ENCODE measurements around the gene RGS19. TPM values are rescaled to one million over a fixed set of nuclear protein-coding genes. Genes with fewer than 3 reads are reported as not detected.

RGS19 gene
- total RNA-seq, 1 donor from 2014 or later = 2.0 TPM

GRCh38 chr20:64096535-64096934 lies 17.2 kb upstream of the RGS19 start:
- TF ChIP-seq EZH2phosphoT487 (IDR thresholded peaks at IDR 0.05) (no peak), EZH2 (IDR thresholded peaks at IDR 0.05) (no peak), CTCF (IDR thresholded peaks at IDR 0.05) (no peak)
- Histone ChIP-seq H3K79me2 (ENCODE audit: low read depth) (no peaks in the 10 kb centered on the region), H3K27ac (no peak overlapping the region), H3K4me1 (peaks cover 3% of the 10 kb centered on the region), H3K4me3 (no peak overlapping the region), H4K20me1 (ENCODE audit: low read depth) (no peaks in the 10 kb centered on the region), H3K27me3 (peaks cover 32% of the 10 kb centered on the region), H3F3A (ENCODE audit: low read depth) (peaks cover 9% of the 10 kb centered on the region), H3K4me2 (no peak overlapping the region), H3K9me3 (ENCODE audit: low read depth) (no peaks in the 10 kb centered on the region), H3K36me3 (no peaks in the 10 kb centered on the region), H3K9ac (no peak overlapping the region), H2AFZ (replicated peaks) (no peak overlapping the region)
- H3K36me3 Mint-ChIP-seq = peaks cover 3% of the 10 kb centered on the region
- H3K27me3 Mint-ChIP-seq (ENCODE audit: insufficient read depth, low read depth) = peaks cover 21% of the 10 kb centered on the region
- peaks cover 3% of the 10 kb centered on the region for H3K9me3 Mint-ChIP-seq
- DNase-seq (ENCODE audit: low spot score) = no peak
- H3K4me1 Mint-ChIP-seq = peaks cover 14% of the 10 kb centered on the region
- peak overlapping the region; percentile 0 for H3K4me3 Mint-ChIP-seq
- no peak overlapping the region for H3K27ac Mint-ChIP-seq

- no peak for TF ChIP-seq CTCF (IDR thresholded peaks at IDR 0.05)
- no peak for TF ChIP-seq EZH2phosphoT487 (IDR thresholded peaks at IDR 0.05)
- no peak for TF ChIP-seq EZH2 (IDR thresholded peaks at IDR 0.05)
- H4K20me1 ChIP-seq (ENCODE audit: low read depth) = no peaks in the 10 kb centered on the region
- H3K27me3 Mint-ChIP-seq (ENCODE audit: insufficient read depth, low read depth) = peaks cover 16% of the 10 kb centered on the region
- H3K9me3 Mint-ChIP-seq = peaks cover 3% of the 10 kb centered on the region
- H3K9me3 ChIP-seq (ENCODE audit: low read depth) = no peaks in the 10 kb centered on the region
- no peak for DNase-seq (ENCODE audit: low spot score)
- H3K27ac Mint-ChIP-seq = no peak overlapping the region
- H3K79me2 ChIP-seq (ENCODE audit: low read depth) = no peaks in the 10 kb centered on the region
- H3K4me3 Mint-ChIP-seq = no peak overlapping the region
- H3K27me3 ChIP-seq = peaks cover 29% of the 10 kb centered on the region
- no peak overlapping the region for H3K4me3 ChIP-seq
- H3K36me3 Mint-ChIP-seq = peaks cover 3% of the 10 kb centered on the region
- H3K4me1 Mint-ChIP-seq = peaks cover 13% of the 10 kb centered on the region
- no peak overlapping the region for H3K4me2 ChIP-seq
- H3K36me3 ChIP-seq = no peaks in the 10 kb centered on the region
- peaks cover 9% of the 10 kb centered on the region for H3F3A ChIP-seq (ENCODE audit: low read depth)
- no peak overlapping the region for H2AFZ ChIP-seq (replicated peaks)
- H3K27ac ChIP-seq = no peak overlapping the region
- H3K4me1 ChIP-seq = peaks cover 3% of the 10 kb centered on the region
- H3K9ac ChIP-seq = no peak overlapping the region
These were observed 16.6 kb upstream of the RGS19 start for GRCh38 chr20:64095927-64096326.

GRCh38 chr20:64095455-64095854 lies 16.1 kb upstream of the RGS19 start:
- H3K4me1 ChIP-seq = peaks cover 3% of the 10 kb centered on the region
- no peak overlapping the region for H3K4me2 ChIP-seq
- Mint-ChIP-seq H3K27ac (no peak overlapping the region), H3K36me3 (peaks cover 3% of the 10 kb centered on the region), H3K27me3 (ENCODE audit: insufficient read depth, low read depth) (peaks cover 15% of the 10 kb centered on the region), H3K4me3 (no peak overlapping the region), H3K9me3 (peaks cover 3% of the 10 kb centered on the region), H3K4me1 (peaks cover 13% of the 10 kb centered on the region)
- H3K27me3 ChIP-seq = peaks cover 25% of the 10 kb centered on the region
- H3K4me3 ChIP-seq = no peak overlapping the region
- no peaks in the 10 kb centered on the region for H3K9me3 ChIP-seq (ENCODE audit: low read depth)
- no peak overlapping the region for H3K27ac ChIP-seq
- no peaks in the 10 kb centered on the region for H4K20me1 ChIP-seq (ENCODE audit: low read depth)
- peaks cover 9% of the 10 kb centered on the region for H3F3A ChIP-seq (ENCODE audit: low read depth)
- no peak for TF ChIP-seq EZH2 (IDR thresholded peaks at IDR 0.05)
- no peak overlapping the region for H3K9ac ChIP-seq
- H3K79me2 ChIP-seq (ENCODE audit: low read depth) = no peaks in the 10 kb centered on the region
- no peak overlapping the region for H2AFZ ChIP-seq (replicated peaks)
- DNase-seq (ENCODE audit: low spot score) = no peak
- H3K36me3 ChIP-seq = no peaks in the 10 kb centered on the region

- peak; percentile 54 for DNase-seq (ENCODE audit: low spot score)
- Histone ChIP-seq H3K36me3 (no peaks in the 10 kb centered on the region), H3F3A (ENCODE audit: low read depth) (peaks cover 9% of the 10 kb centered on the region), H3K4me2 (no peak overlapping the region), H4K20me1 (ENCODE audit: low read depth) (no peaks in the 10 kb centered on the region), H3K27me3 (peaks cover 42% of the 10 kb centered on the region), H2AFZ (replicated peaks) (no peak overlapping the region), H3K9ac (no peak overlapping the region), H3K27ac (no peak overlapping the region), H3K4me1 (peaks cover 3% of the 10 kb centered on the region), H3K79me2 (ENCODE audit: low read depth) (no peaks in the 10 kb centered on the region), H3K9me3 (ENCODE audit: low read depth) (no peaks in the 10 kb centered on the region), H3K4me3 (no peak overlapping the region)
- Mint-ChIP-seq H3K36me3 (peaks cover 3% of the 10 kb centered on the region), H3K4me3 (no peak overlapping the region), H3K4me1 (peaks cover 19% of the 10 kb centered on the region), H3K27ac (no peak overlapping the region), H3K27me3 (ENCODE audit: insufficient read depth, low read depth) (peaks cover 31% of the 10 kb centered on the region), H3K9me3 (peaks cover 7% of the 10 kb centered on the region)
- no peak for TF ChIP-seq CTCF (IDR thresholded peaks at IDR 0.05)
- TF ChIP-seq EZH2phosphoT487 (IDR thresholded peaks at IDR 0.05) = no peak
- no peak for TF ChIP-seq EZH2 (IDR thresholded peaks at IDR 0.05)
These were observed 13.7 kb upstream of the RGS19 start for GRCh38 chr20:64093013-64093503.
